Measurements from ENCODE around the gene GRM4.

The GRM4 gene

GRCh38 chr6:34142061-34142998 lies 3.6 kb downstream of the GRM4 start:
- DNase-seq (ENCODE audit: low spot score), result peak; percentile 76

GRCh38 chr6:34140075-34140474 lies 5.8 kb downstream of the GRM4 start:
- no peak for DNase-seq (ENCODE audit: low spot score)

GRCh38 chr6:34138914-34139510 lies 6.9 kb downstream of the GRM4 start:
- DNase-seq (ENCODE audit: low spot score), result no peak

GRCh38 chr6:34138191-34138590 lies 7.7 kb downstream of the GRM4 start:
- DNase-seq (ENCODE audit: low spot score), result no peak

GRCh38 chr6:34135541-34135940 lies 10.3 kb downstream of the GRM4 start:
- DNase-seq (ENCODE audit: low spot score), result no peak

- peak; percentile 86 for DNase-seq (ENCODE audit: low spot score)
Measured at GRCh38 chr6:34132486-34133185, 13.3 kb downstream of the GRM4 start.

GRCh38 chr6:34131326-34132290 lies 14.3 kb downstream of the GRM4 start:
- no peak for DNase-seq (ENCODE audit: low spot score)

GRCh38 chr6:34130862-34131261 lies 15.0 kb downstream of the GRM4 start:
- DNase-seq (ENCODE audit: low spot score), result no peak

- DNase-seq (ENCODE audit: low spot score), result no peak
Measured at GRCh38 chr6:34129753-34130152, 16.1 kb downstream of the GRM4 start.

GRCh38 chr6:34128045-34128444 lies 17.8 kb downstream of the GRM4 start:
- DNase-seq (ENCODE audit: low spot score), result no peak

GRCh38 chr6:34126419-34126818 lies 19.5 kb downstream of the GRM4 start:
- DNase-seq (ENCODE audit: low spot score), result no peak

- no peak for DNase-seq (ENCODE audit: low spot score)
Measured at GRCh38 chr6:34125939-34126338, 19.9 kb downstream of the GRM4 start.

GRCh38 chr6:34120953-34121675 lies 24.8 kb downstream of the GRM4 start:
- DNase-seq (ENCODE audit: low spot score), result no peak

GRCh38 chr6:34115915-34116314 lies 30.0 kb downstream of the GRM4 start:
- DNase-seq (ENCODE audit: low spot score), result no peak

GRCh38 chr6:34115403-34115795 lies 30.5 kb downstream of the GRM4 start:
- DNase-seq (ENCODE audit: low spot score), result peak; percentile 76

- DNase-seq (ENCODE audit: low spot score), result no peak
Measured at GRCh38 chr6:34114695-34115402, 31.0 kb downstream of the GRM4 start.

- no peak for DNase-seq (ENCODE audit: low spot score)
Measured at GRCh38 chr6:34113532-34113931, 32.4 kb downstream of the GRM4 start.

- no peak for DNase-seq (ENCODE audit: low spot score)
Measured at GRCh38 chr6:34112126-34112525, 33.8 kb downstream of the GRM4 start.

- DNase-seq (ENCODE audit: low spot score), result no peak
Measured at GRCh38 chr6:34110610-34111009, 35.3 kb downstream of the GRM4 start.

GRCh38 chr6:34108176-34108575 lies 37.7 kb downstream of the GRM4 start:
- no peak for DNase-seq (ENCODE audit: low spot score)

All from ecto neural progenitor cell (in vitro differentiated cells).